ENCODE results near the gene LGMN.

GRCh38 chr14:92688434-92689375 is 59.7 kb downstream of the LGMN start:
- TF ChIP-seq POLR2A (IDR thresholded peaks at IDR 0.05): no peak
- TF ChIP-seq CTCF (IDR thresholded peaks at IDR 0.05): no peak
